Type B pancreatic cell (in vitro differentiated cells): ENCODE measurements around the gene GFRA1. TPM values are rescaled to one million over a fixed set of nuclear protein-coding genes. Genes with fewer than 3 reads are reported as not detected.

ENCODE experiments used
- DNase-seq: peaks from one replicate; pipeline ENCODE4 v3.0.0; 2021; ENCODE audit warnings: mixed read lengths; ENCODE audit not compliant: unreplicated experiment; ENCODE audit errors: extremely low spot score
- H3K27ac Mint-ChIP-seq: 2 replicates; pipeline ENCODE4 v1.8.0; 2021; ENCODE audit warnings: mild to moderate bottlenecking, mixed read lengths
- H3K27me3 Mint-ChIP-seq: 2 replicates; pipeline ENCODE4 v1.8.0; 2021; ENCODE audit warnings: mixed read lengths
- H3K36me3 Mint-ChIP-seq: 2 replicates; pipeline ENCODE4 v1.8.0; 2021; ENCODE audit warnings: mixed read lengths
- H3K4me1 Mint-ChIP-seq: one replicate; pipeline ENCODE4 v1.8.0; 2021; ENCODE audit warnings: mixed read lengths; ENCODE audit not compliant: unreplicated experiment
- H3K4me3 Mint-ChIP-seq: 2 replicates; pipeline ENCODE4 v1.8.0; 2021; ENCODE audit warnings: mild to moderate bottlenecking, mixed read lengths
- H3K9me3 Mint-ChIP-seq: 2 replicates; pipeline ENCODE4 v1.8.0; 2021; ENCODE audit warnings: mixed read lengths
- total RNA-seq: library from RNA; stranded (reverse); gene quantifications from 2 replicates; pipeline ENCODE4 v1.2.1, GENCODE V29; 2021; ENCODE audit warnings: low replicate concordance
- TF ChIP-seq, protein P1 (sequence below): fragments of 200-600 bp; sonication (generic); conservative IDR thresholded peaks from 2 replicates; pipeline ENCODE4 v1.5.0; 2021; ENCODE audit warnings: antibody characterized with exemption, mild to moderate bottlenecking

The GFRA1 gene
- total RNA-seq, 1 donor from 2014 or later = 45.6 TPM

GRCh38 chr10:116195039-116195438, 78.0 kb downstream of the GFRA1 start:
- peaks cover 12% of the 10 kb centered on the region for H3K4me1 Mint-ChIP-seq
- DNase-seq = no peak
- no peaks in the 10 kb centered on the region for H3K36me3 Mint-ChIP-seq
- TF ChIP-seq, protein P1, sequence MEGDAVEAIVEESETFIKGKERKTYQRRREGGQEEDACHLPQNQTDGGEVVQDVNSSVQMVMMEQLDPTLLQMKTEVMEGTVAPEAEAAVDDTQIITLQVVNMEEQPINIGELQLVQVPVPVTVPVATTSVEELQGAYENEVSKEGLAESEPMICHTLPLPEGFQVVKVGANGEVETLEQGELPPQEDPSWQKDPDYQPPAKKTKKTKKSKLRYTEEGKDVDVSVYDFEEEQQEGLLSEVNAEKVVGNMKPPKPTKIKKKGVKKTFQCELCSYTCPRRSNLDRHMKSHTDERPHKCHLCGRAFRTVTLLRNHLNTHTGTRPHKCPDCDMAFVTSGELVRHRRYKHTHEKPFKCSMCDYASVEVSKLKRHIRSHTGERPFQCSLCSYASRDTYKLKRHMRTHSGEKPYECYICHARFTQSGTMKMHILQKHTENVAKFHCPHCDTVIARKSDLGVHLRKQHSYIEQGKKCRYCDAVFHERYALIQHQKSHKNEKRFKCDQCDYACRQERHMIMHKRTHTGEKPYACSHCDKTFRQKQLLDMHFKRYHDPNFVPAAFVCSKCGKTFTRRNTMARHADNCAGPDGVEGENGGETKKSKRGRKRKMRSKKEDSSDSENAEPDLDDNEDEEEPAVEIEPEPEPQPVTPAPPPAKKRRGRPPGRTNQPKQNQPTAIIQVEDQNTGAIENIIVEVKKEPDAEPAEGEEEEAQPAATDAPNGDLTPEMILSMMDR = no peak
- H3K4me3 Mint-ChIP-seq = no peak overlapping the region
- peaks cover 4% of the 10 kb centered on the region for H3K27me3 Mint-ChIP-seq
- H3K27ac Mint-ChIP-seq = no peak overlapping the region
- peaks cover 9% of the 10 kb centered on the region for H3K9me3 Mint-ChIP-seq

DNA sequence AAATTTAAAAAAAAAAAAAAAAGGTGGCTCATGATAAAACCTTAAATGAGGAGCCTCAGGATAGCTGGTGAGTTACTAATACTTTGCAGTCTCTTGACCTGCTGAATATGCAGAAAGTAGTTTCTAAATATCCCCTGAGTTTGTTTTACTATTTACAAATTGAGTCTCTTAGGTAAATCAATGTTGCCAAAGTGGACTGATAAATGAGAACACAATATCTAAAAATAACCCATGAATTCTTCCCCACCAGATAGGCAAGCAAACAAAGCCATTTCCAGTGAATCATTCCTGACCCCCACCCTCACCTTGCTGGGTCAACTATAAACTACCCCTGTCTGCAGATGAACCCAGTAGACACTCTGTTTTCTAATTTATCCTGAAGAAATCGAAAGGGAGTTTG, 78.9 kb downstream of the GFRA1 start:
- H3K4me3 Mint-ChIP-seq = no peak overlapping the region
- peaks cover 9% of the 10 kb centered on the region for H3K9me3 Mint-ChIP-seq
- H3K27me3 Mint-ChIP-seq = peaks cover 4% of the 10 kb centered on the region
- H3K36me3 Mint-ChIP-seq = no peaks in the 10 kb centered on the region
- DNase-seq = no peak
- TF ChIP-seq, protein P1 = no peak
- H3K27ac Mint-ChIP-seq = no peak overlapping the region
- peaks cover 12% of the 10 kb centered on the region for H3K4me1 Mint-ChIP-seq

- Mint-ChIP-seq H3K27me3 (peaks cover 4% of the 10 kb centered on the region), H3K4me3 (no peak overlapping the region), H3K9me3 (peaks cover 9% of the 10 kb centered on the region), H3K27ac (no peak overlapping the region), H3K4me1 (peaks cover 30% of the 10 kb centered on the region), H3K36me3 (no peaks in the 10 kb centered on the region)
- DNase-seq = no peak
- TF ChIP-seq, protein P1 = no peak
Measured at GRCh38 chr10:116190883-116191282, 82.1 kb downstream of the GFRA1 start.

DNA sequence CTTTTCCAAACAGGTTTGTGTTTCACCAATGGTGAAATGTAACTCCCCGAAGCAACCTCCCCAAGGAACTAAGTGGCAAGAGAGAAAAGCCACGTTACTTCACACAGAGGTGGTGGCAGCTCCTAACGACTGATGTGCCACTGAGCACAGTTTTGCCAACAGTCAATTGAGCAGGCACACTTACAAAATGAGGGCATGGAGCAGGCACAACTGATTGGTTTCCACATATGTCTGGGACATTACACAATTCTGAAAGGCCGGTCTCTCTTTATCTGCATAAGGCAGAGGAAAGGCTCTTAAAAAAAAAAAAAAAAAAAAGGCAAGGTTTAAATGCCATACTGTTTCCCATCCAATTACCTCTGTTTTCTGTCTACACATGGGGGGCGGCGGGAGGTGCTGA, 86.7 kb downstream of the GFRA1 start:
- DNase-seq = no peak
- TF ChIP-seq, protein P1 = no peak
- Mint-ChIP-seq H3K9me3 (peaks cover 4% of the 10 kb centered on the region), H3K27me3 (peaks cover 8% of the 10 kb centered on the region), H3K27ac (no peak overlapping the region), H3K36me3 (peaks cover 3% of the 10 kb centered on the region), H3K4me1 (peaks cover 42% of the 10 kb centered on the region), H3K4me3 (no peak overlapping the region)

- no peak for DNase-seq
- H3K9me3 Mint-ChIP-seq = peaks cover 4% of the 10 kb centered on the region
- H3K4me3 Mint-ChIP-seq = no peak overlapping the region
- H3K27ac Mint-ChIP-seq = no peak overlapping the region
- H3K36me3 Mint-ChIP-seq = peaks cover 3% of the 10 kb centered on the region
- H3K27me3 Mint-ChIP-seq = peaks cover 7% of the 10 kb centered on the region
- H3K4me1 Mint-ChIP-seq = peaks cover 35% of the 10 kb centered on the region
- TF ChIP-seq, protein P1 = no peak
Measured at GRCh38 chr10:116185199-116185867, 87.7 kb downstream of the GFRA1 start.

DNA sequence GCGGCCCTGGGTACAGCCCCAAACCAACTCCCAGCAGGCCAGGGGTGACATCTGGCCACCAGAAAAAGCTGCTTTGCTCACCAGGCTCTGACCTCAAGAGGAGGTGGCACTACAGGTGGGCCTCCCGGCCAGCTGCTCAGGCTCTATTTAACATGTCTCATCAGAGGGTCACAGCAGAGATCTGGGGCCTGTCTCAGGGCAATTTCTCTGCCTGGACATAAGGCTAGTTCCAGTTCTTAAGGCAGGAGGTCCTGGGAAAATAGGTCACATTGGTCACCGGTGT, 88.6 kb downstream of the GFRA1 start:
- TF ChIP-seq, protein P1 = no peak
- Mint-ChIP-seq H3K27me3 (peaks cover 7% of the 10 kb centered on the region), H3K4me1 (peaks cover 34% of the 10 kb centered on the region), H3K9me3 (peaks cover 6% of the 10 kb centered on the region), H3K27ac (no peak overlapping the region), H3K36me3 (peaks cover 3% of the 10 kb centered on the region), H3K4me3 (no peak overlapping the region)
- no peak for DNase-seq
